Measurements from ENCODE around the gene WIPI1.
"Not testable (repeated sequence)": the region's sequence is repeated elsewhere in the genome, so short reads cannot be mapped to it uniquely, and the experiment has no call there.

WIPI1 gene

DNA sequence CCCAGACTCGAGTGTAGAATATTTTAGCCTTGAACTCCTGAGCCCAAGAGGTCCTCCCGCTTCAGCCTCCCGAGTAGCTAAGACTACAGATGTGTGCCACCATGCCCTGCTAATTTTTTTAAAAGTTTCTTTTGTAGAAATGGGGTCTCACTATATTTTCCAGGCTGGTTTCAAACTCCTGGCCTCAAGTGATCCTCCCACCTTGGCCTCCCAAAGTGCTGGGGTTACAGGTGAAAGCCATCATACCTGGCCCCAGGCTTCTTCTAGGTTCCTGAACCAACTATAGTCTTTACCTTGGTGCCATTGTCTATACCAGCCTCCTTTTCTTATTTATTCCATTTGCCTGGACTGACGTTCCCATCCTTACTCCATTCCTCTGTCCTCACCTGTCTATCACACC lies 37.8 kb upstream of the WIPI1 start:
- H3K4me3 ChIP-seq (replicated peaks; ENCODE audit: low read depth, low read length): no peak overlapping the region
- no peak for DNase-seq (ENCODE audit: extremely low read depth, low read depth)
- TF ChIP-seq, protein P1, sequence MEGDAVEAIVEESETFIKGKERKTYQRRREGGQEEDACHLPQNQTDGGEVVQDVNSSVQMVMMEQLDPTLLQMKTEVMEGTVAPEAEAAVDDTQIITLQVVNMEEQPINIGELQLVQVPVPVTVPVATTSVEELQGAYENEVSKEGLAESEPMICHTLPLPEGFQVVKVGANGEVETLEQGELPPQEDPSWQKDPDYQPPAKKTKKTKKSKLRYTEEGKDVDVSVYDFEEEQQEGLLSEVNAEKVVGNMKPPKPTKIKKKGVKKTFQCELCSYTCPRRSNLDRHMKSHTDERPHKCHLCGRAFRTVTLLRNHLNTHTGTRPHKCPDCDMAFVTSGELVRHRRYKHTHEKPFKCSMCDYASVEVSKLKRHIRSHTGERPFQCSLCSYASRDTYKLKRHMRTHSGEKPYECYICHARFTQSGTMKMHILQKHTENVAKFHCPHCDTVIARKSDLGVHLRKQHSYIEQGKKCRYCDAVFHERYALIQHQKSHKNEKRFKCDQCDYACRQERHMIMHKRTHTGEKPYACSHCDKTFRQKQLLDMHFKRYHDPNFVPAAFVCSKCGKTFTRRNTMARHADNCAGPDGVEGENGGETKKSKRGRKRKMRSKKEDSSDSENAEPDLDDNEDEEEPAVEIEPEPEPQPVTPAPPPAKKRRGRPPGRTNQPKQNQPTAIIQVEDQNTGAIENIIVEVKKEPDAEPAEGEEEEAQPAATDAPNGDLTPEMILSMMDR (IDR thresholded peaks at IDR 0.05; ENCODE audit: low read depth, low read length, missing control alignments): no peak

DNA sequence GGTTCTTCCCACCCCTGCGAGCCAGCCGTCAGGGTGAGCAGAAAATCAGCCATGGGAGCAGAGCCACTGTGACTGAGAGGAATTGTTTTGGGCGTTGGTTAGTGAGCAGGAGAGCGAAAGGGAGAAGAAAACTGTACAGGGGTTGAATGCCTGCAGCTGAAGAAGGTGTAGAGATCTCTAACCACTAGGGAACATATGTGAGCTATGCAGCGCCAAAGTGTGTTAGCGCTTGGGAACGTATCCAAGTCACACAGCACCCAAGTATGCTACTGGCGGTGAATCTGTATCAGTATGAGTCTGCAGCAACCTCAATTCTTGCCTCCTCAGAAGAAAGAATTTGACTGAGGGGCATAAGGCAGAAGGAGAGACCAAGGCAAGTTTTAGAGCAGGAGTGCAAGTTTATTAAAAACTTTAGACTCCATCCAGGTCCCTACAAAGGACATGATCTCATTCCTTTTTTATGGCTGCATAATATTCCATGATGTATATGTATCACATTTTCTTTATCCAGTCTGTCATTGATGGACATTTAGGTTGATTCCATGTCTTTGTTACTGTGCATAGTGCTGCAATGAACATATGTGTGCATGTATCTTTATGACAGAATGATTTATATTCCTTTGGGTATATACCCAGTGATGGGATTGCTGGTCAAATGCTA lies 35.2 kb upstream of the WIPI1 start:
- H3K4me3 ChIP-seq (replicated peaks; ENCODE audit: low read depth, low read length); DNase-seq (ENCODE audit: extremely low read depth, low read depth): not testable (repeated sequence)

DNA sequence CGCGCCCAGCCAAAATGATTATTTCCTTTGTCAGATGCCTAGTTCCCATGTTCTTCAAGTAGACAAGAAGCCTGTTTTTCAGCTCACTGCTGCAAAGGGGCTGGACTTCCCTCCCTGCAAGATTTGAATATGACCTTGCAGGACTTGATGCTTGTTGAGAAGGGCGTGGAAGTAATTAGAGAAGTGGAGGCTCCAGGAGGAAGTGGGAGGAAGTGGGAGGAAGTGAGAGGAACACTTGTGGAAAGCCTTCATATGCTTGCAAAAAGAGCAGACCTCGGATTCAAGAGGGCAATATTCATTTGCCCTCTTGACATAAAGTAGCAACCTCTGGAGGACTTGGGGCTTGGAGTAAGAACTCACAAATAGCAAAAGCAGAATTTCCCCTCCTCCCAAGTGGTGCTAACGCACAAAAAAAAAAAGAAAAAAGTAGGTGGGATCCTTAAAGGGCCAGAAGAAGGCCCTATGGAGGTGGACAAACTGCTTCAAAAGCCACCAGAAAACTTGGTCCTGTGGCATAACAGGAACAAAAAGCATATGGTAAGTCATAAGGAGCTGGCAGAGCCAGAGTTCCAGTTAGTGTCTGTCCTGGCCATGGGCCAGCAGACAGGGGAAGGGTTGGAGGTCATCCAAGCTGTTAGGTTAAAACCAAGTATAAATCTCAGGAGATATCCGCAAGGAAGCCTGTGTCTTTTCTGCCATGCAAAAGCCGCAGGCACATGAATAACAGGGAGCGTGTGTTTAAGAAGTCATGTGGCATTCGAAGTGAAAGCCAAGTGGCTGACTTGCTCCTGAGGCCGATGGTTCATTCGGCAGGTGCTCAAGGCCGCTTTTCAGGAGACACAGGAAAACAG lies 34.3 kb upstream of the WIPI1 start:
- no peak for DNase-seq (ENCODE audit: extremely low read depth, low read depth)
- H3K4me3 ChIP-seq (replicated peaks; ENCODE audit: low read depth, low read length): no peak overlapping the region
- TF ChIP-seq, protein P1 (IDR thresholded peaks at IDR 0.05; ENCODE audit: low read depth, low read length, missing control alignments): no peak

GRCh38 chr17:68489919-68490318 lies 32.6 kb upstream of the WIPI1 start:
- TF ChIP-seq, protein P1 (IDR thresholded peaks at IDR 0.05; ENCODE audit: low read depth, low read length, missing control alignments): no peak
- no peak overlapping the region for H3K4me3 ChIP-seq (replicated peaks; ENCODE audit: low read depth, low read length)
- DNase-seq (ENCODE audit: extremely low read depth, low read depth): no peak

- no peak overlapping the region for H3K4me3 ChIP-seq (replicated peaks; ENCODE audit: low read depth, low read length)
- DNase-seq (ENCODE audit: extremely low read depth, low read depth): no peak
- TF ChIP-seq, protein P1 (IDR thresholded peaks at IDR 0.05; ENCODE audit: low read depth, low read length, missing control alignments): no peak
These were observed 27.2 kb upstream of the WIPI1 start for GRCh38 chr17:68484458-68484857.

DNA sequence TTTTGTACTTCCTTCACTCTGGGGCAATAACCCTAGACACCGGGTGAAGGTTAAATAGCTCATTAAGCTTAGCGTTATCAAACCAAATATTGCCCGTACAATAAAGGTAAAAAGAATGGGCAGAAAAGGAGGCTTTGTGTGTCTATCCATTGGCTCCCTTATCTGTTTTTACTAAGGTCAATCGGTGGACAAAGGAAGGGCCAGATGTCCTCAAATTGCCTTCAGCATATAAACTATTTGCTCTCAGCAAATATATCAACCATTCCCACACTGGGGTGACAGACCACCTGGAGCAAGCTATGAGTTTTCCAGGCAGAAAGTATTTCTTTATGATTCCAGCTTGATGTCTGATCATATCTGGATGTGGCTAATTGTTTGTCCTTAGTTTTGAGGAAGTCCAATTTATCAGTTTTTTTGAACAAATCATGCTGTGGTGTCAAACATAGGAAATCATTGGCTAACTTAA lies 25.3 kb upstream of the WIPI1 start:
- H3K4me3 ChIP-seq (replicated peaks; ENCODE audit: low read depth, low read length): no peak overlapping the region
- TF ChIP-seq, protein P1 (IDR thresholded peaks at IDR 0.05; ENCODE audit: low read depth, low read length, missing control alignments): no peak
- no peak for DNase-seq (ENCODE audit: extremely low read depth, low read depth)

GRCh38 chr17:68480885-68481284 lies 23.6 kb upstream of the WIPI1 start:
- DNase-seq (ENCODE audit: extremely low read depth, low read depth): no peak
- TF ChIP-seq, protein P1 (IDR thresholded peaks at IDR 0.05; ENCODE audit: low read depth, low read length, missing control alignments): no peak
- no peak overlapping the region for H3K4me3 ChIP-seq (replicated peaks; ENCODE audit: low read depth, low read length)

Measured in HFF-Myc (cell line).